Measurements from ENCODE around the gene MXRA8.

MXRA8 gene

DNA sequence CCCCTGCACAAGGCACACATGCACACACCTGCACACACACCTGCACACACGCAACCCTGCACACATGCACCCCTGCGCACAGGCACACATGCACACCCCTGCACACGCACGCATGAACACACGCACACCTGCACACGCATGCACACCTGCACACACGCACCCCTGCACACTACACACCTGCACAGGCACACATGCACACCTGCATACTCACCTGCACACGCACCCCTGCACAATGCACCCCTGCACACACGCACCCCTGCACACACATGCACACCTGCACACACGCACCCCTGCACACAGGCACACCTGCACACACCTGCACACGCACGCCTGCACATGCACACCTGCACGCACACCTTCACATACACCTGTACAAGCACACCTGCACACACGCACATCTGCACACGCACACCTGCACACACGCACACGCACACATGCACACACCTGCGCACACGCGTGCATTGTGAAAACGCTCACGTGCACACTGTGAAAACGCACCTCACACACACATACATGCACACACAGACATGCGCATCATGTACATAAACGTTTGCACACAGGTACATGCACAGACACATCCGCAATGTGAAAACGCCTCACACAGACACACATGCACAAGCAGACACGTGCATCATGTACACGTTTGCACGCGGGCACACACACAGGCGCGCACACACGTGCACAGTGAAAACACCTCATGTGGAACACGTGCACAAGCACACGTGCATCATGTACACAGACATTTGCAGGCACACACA lies 17.4 kb downstream of the MXRA8 start:
- no peak overlapping the region for H3K27ac Mint-ChIP-seq
- DNase-seq: no peak
- peaks cover 27% of the 10 kb centered on the region for H3K4me1 Mint-ChIP-seq

DNA sequence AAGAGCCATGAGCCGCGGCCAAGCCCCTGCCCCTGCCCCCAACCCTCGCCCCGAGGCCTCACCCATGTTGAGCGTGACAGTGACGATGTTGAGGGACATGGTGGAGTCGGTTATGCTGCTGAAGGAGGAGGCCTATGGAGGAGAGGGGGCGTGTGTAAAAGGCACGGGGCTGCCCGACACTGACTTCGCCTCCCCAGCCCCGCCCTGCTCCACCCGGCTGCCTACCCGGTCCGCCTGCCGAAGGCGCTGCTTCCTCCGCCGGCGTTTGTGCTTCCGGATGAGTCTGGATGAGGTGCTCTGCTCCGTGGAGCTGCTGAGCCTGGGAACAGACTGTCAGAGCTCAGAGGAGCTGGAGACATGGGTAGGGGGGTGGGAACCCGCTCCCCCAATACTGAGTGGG lies 18.2 kb downstream of the MXRA8 start:
- no peak overlapping the region for H3K27ac Mint-ChIP-seq
- H3K27me3 Mint-ChIP-seq: no peaks in the 10 kb centered on the region
- ATAC-seq: no peak
- H3K4me1 Mint-ChIP-seq: peaks cover 23% of the 10 kb centered on the region
- peaks cover 0 to 7% of the 10 kb centered on the region in 2 donors for H3K9me3 Mint-ChIP-seq
- H3K4me3 Mint-ChIP-seq: no peak overlapping the region
- DNase-seq: no peak

More for the DNA sequence above, 17.4 kb downstream of the MXRA8 start:
- Mint-ChIP-seq H3K4me3 (no peak overlapping the region), H3K27me3 (no peaks in the 10 kb centered on the region), H3K9me3 (peaks cover 0 to 7% of the 10 kb centered on the region in 2 donors)
- no peak for ATAC-seq

DNA sequence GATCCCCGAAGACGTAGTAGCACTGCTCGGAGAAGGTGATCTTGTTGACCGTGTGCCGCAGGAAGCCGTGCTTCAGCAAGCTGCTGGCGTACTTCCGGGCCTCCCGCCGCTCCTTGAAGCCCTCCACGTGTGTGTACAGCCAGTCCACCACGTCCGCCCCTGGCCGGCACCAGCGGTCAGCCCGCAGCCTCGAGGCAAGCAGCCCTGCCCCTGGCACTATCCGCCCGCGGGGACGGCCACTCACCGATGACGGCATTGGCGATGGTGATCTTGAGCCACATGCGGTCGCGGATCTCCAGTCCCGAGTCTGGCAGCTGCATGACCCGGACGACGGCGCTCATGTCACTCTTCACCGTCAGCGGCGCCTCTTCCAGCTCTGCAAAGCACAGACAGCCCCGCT lies 20.1 kb downstream of the MXRA8 start:
- Mint-ChIP-seq H3K27me3 (no peaks in the 10 kb centered on the region), H3K27ac (no peak overlapping the region), H3K9me3 (peaks cover 0 to 7% of the 10 kb centered on the region in 2 donors), H3K4me1 (peaks cover 8% of the 10 kb centered on the region), H3K4me3 (no peak overlapping the region)
- no peak for DNase-seq
- ATAC-seq: no peak

DNA sequence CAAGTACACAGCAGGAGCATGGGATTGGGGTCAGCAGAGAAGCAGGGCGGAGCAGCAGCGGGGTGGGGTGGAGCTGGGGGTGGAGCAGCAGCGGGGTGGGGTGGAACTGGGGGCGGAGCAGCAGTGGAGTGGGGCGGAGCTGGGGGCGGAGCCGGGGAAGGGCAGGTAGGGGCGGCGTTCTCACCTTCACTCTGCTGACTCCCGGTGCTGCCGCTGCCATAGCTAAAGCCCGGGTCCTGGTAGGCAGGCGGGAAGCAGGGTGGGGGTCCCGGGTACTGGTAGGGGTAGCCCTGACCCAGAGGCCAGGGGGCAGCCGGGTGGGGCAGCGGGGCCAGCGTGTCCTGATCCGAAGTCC lies 20.6 kb downstream of the MXRA8 start:
- Mint-ChIP-seq H3K4me3 (no peak overlapping the region), H3K27ac (no peak overlapping the region), H3K9me3 (peaks cover 0 to 7% of the 10 kb centered on the region in 2 donors), H3K4me1 (peaks cover 2% of the 10 kb centered on the region), H3K27me3 (no peaks in the 10 kb centered on the region)
- no peak for DNase-seq
- peak; percentile 30 for ATAC-seq

DNA sequence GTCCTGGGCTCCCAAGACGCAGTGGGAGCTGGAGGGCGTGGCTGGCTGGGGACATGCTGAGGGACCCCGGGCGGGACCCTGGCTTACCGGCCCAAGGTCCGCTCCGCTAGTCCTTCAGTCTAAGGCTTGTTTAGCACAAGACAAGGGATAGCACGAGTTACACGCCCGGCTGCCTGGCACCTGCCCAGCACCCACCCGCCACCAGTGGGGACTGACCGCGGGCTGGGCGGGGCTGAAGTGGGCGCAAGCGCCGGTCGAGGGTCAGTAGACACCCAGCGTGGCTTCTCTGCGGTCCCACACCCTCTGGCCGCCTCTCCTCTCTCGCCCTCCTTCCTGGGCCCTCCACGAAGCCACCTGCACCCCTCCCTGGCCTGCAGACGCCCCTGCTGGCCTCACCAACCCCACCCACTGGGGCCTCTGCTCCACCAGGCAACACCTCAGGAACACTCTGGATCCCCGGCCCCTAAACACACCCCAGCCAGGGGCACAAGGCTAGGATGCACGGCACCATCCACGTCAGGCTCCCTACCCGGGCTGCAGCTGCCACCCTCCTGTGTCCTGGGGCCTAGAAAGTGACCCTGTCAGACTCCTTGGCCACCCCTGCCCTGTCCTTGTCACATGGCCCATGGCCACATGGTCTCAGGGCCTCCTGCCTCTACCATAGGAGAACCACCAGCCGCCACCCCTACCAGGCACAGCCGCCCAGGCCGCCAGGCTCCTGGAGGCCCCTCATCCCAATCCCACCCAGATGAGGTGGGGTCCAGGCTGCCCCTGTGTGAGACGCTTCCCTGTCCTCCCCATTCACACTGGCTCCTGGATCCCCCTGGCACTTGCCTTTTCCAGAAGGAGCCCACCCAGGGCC lies 21.2 kb downstream of the MXRA8 start:
- H3K27ac Mint-ChIP-seq: no peak overlapping the region
- DNase-seq (no peak), ATAC-seq (no peak)
- no peak overlapping the region for H3K4me3 Mint-ChIP-seq
- H3K27me3 Mint-ChIP-seq: no peaks in the 10 kb centered on the region
- H3K9me3 Mint-ChIP-seq: peaks cover 0 to 7% of the 10 kb centered on the region in 2 donors
- H3K4me1 Mint-ChIP-seq: no peaks in the 10 kb centered on the region

DNA sequence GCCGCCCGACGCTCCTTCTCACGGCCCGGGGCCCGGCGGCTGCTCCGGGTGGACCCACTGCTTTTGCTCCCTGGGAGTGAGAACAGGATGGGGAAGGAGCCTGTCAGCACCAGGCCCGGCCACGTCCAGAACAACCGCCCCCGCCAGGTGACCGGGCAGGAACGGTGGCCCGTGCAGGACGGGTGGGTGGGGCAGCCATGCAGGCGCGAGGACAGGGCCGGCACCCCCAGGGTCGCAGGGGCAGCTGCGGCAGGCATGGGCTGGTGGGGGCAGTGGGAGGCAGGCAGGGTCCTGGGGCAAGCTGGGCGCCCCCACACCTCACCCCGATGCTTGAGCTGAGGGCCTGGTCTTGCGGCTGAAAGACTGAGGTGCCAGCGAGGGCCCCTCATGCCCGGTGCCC lies 21.9 kb downstream of the MXRA8 start:
- Mint-ChIP-seq H3K27me3 (no peaks in the 10 kb centered on the region), H3K4me1 (no peaks in the 10 kb centered on the region), H3K27ac (no peak overlapping the region), H3K4me3 (no peak overlapping the region), H3K9me3 (peaks cover 0 to 6% of the 10 kb centered on the region in 2 donors)
- DNase-seq (no peak), ATAC-seq (no peak)

DNA sequence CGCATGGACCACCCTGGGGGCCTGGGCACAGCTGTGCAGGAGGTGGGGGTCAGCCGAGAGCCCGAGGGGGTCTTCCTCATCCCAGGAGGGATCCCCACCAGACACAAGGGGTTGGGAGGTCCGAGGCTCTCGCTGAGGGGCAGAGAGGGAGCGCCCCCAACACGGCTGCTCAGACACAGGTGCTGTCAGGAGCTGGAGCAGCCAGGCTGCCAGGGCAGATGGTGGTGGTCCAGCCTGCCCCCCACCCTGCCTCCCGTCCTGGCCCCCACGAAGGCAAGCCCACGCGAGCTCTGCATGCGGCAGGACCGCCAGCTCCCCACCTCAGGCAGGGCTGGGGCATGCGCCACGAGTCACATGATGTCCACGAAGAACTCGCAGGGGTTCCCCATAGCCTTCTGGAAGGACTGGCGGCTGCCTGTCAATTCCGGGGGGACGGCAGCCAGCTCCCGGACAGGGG lies 22.5 kb downstream of the MXRA8 start:
- Mint-ChIP-seq H3K4me3 (no peak overlapping the region), H3K4me1 (no peaks in the 10 kb centered on the region), H3K9me3 (peaks cover 0 to under 1% of the 10 kb centered on the region in 2 donors), H3K27ac (no peak overlapping the region), H3K27me3 (no peaks in the 10 kb centered on the region)
- DNase-seq (no peak), ATAC-seq (no peak)

DNA sequence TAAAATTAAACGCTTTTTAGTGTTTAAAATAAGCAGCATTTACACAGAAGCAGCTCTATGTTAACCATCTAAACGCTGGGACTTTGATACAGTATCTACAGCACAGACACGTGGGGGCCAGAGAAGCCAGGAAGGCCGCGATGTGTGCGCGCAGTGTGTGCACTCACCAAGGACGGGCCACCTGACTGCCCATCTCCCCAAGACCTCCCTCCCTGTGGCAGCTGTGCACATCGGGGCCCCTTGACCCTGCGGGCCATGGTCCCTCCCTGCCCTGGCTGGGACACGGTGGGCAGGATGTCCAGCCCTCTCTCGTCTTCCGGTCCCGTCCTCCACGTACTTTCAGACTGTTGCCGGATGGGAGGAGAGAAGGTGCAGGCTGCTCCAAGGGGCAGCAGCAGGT lies 23.1 kb downstream of the MXRA8 start:
- H3K27ac Mint-ChIP-seq: no peak overlapping the region
- H3K4me3 Mint-ChIP-seq: no peak overlapping the region
- no peak for ATAC-seq
- DNase-seq: no peak
- H3K9me3 Mint-ChIP-seq: no peaks in the 10 kb centered on the region
- no peaks in the 10 kb centered on the region for H3K27me3 Mint-ChIP-seq
- no peaks in the 10 kb centered on the region for H3K4me1 Mint-ChIP-seq

DNA sequence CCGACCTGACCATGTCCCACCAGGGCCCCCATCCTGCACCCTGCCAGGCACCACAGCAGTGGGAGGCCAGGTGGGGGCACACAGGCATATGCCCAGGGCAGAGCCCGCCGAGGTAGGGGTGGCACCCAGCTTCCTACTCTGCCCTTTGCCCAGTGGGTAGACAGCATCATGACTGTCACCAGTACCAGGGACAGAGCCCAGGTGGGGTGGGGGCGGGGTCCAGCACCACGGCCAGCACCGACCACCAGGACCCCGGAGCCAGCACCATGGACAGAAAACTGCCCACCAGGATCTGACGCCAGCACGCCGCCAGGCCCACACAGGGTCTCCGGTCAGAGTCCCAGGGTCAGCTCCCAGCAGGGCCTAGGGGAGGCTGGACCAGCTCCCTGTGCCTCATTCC lies 23.5 kb downstream of the MXRA8 start:
- peaks cover 2 to 3% of the 10 kb centered on the region in 2 donors for H3K9me3 Mint-ChIP-seq
- H3K4me1 Mint-ChIP-seq: no peaks in the 10 kb centered on the region
- H3K27ac Mint-ChIP-seq: peak overlapping the region in 1 of 2 donors; percentile 74
- no peaks in the 10 kb centered on the region for H3K27me3 Mint-ChIP-seq
- DNase-seq (no peak), ATAC-seq (no peak)
- H3K4me3 Mint-ChIP-seq: no peak overlapping the region

DNA sequence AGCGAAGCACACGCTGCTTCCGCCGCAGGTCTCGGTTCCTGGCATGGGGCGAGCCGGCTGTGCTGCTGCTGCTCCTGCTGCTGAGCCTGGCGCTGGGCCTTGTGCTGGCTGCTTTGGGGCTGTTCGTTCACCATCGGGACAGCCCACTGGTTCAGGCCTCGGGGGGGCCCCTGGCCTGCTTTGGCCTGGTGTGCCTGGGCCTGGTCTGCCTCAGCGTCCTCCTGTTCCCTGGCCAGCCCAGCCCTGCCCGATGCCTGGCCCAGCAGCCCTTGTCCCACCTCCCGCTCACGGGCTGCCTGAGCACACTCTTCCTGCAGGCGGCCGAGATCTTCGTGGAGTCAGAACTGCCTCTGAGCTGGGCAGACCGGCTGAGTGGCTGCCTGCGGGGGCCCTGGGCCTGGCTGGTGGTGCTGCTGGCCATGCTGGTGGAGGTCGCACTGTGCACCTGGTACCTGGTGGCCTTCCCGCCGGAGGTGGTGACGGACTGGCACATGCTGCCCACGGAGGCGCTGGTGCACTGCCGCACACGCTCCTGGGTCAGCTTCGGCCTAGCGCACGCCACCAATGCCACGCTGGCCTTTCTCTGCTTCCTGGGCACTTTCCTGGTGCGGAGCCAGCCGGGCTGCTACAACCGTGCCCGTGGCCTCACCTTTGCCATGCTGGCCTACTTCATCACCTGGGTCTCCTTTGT lies 24.7 kb downstream of the MXRA8 start:
- Mint-ChIP-seq H3K4me3 (no peak overlapping the region), H3K9me3 (peaks cover 4 to 6% of the 10 kb centered on the region in 2 donors), H3K27ac (peak overlapping the region in 1 of 2 donors; percentile 71), H3K27me3 (no peaks in the 10 kb centered on the region), H3K4me1 (peaks cover 6% of the 10 kb centered on the region)
- ATAC-seq (no peak), DNase-seq (no peak)

DNA sequence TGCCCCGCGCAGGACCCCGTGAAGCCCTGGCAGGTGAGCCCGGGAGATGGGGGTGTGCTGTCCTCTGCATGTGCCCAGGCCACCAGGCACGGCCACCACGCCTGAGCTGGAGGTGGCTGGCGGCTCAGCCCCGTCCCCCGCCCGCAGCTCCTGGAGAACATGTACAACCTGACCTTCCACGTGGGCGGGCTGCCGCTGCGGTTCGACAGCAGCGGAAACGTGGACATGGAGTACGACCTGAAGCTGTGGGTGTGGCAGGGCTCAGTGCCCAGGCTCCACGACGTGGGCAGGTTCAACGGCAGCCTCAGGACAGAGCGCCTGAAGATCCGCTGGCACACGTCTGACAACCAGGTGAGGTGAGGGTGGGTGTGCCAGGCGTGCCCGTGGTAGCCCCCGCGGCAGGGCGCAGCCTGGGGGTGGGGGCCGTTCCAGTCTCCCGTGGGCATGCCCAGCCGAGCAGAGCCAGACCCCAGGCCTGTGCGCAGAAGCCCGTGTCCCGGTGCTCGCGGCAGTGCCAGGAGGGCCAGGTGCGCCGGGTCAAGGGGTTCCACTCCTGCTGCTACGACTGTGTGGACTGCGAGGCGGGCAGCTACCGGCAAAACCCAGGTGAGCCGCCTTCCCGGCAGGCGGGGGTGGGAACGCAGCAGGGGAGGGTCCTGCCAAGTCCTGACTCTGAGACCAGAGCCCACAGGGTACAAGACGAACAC lies 25.4 kb downstream of the MXRA8 start:
- H3K4me3 Mint-ChIP-seq: no peak overlapping the region
- ATAC-seq: no peak
- peak overlapping the region in 1 of 2 donors; percentile 42 for H3K27ac Mint-ChIP-seq
- peaks cover 7% of the 10 kb centered on the region for H3K4me1 Mint-ChIP-seq
- no peak for DNase-seq
- no peaks in the 10 kb centered on the region for H3K27me3 Mint-ChIP-seq
- peaks cover 4 to 6% of the 10 kb centered on the region in 2 donors for H3K9me3 Mint-ChIP-seq

DNA sequence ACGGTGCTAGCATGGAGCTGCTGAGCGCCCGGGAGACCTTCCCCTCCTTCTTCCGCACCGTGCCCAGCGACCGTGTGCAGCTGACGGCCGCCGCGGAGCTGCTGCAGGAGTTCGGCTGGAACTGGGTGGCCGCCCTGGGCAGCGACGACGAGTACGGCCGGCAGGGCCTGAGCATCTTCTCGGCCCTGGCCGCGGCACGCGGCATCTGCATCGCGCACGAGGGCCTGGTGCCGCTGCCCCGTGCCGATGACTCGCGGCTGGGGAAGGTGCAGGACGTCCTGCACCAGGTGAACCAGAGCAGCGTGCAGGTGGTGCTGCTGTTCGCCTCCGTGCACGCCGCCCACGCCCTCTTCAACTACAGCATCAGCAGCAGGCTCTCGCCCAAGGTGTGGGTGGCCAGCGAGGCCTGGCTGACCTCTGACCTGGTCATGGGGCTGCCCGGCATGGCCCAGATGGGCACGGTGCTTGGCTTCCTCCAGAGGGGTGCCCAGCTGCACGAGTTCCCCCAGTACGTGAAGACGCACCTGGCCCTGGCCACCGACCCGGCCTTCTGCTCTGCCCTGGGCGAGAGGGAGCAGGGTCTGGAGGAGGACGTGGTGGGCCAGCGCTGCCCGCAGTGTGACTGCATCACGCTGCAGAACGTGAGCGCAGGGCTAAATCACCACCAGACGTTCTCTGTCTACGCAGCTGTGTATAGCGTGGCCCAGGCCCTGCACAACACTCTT lies 26.2 kb downstream of the MXRA8 start:
- Mint-ChIP-seq H3K27ac (peak overlapping the region in 1 of 2 donors; percentile 27), H3K9me3 (peaks cover 4 to 6% of the 10 kb centered on the region in 2 donors), H3K27me3 (no peaks in the 10 kb centered on the region), H3K4me1 (peaks cover 12% of the 10 kb centered on the region), H3K4me3 (no peak overlapping the region)
- DNase-seq (no peak), ATAC-seq (no peak)

DNA sequence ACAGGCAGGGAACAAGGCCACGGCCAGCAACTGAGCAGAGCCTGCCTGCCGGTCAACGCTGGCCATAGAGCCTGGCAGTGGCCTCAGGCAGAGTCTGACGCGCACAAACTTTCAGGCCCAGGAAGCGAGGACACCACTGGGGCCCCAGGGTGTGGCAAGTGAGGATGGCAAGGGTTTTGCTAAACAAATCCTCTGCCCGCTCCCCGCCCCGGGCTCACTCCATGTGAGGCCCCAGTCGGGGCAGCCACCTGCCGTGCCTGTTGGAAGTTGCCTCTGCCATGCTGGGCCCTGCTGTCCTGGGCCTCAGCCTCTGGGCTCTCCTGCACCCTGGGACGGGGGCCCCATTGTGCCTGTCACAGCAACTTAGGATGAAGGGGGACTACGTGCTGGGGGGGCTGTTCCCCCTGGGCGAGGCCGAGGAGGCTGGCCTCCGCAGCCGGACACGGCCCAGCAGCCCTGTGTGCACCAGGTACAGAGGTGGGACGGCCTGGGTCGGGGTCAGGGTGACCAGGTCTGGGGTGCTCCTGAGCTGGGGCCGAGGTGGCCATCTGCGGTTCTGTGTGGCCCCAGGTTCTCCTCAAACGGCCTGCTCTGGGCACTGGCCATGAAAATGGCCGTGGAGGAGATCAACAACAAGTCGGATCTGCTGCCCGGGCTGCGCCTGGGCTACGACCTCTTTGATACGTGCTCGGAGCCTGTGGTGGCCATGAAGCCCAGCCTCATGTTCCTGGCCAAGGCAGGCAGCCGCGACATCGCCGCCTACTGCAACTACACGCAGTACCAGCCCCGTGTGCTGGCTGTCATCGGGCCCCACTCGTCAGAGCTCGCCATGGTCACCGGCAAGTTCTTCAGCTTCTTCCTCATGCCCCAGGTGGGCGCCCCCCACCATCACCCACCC lies 27.0 kb downstream of the MXRA8 start, which contains the start of gene TAS1R3:
Gene TAS1R3, plus strand, starts transcription at position 213 of the 898 bp plus-strand sequence. Its CDS starts 66 bp downstream, at position 279.
- DNase-seq: no peak
- peak within 1 kb of the TSS in 1 of 2 donors; percentile 19 for H3K27ac Mint-ChIP-seq
- ATAC-seq: peak; percentile 6
- H3K9me3 Mint-ChIP-seq: peaks cover 4 to 6% of the 10 kb centered on the region in 2 donors
- H3K4me1 Mint-ChIP-seq: peaks cover 18% of the 10 kb centered on the region
- H3K27me3 Mint-ChIP-seq: no peaks in the 10 kb centered on the region
- H3K4me3 Mint-ChIP-seq: no peak within 1 kb of the TSS
